ENCODE results near the gene RNF112.

The RNF112 gene, protein sequence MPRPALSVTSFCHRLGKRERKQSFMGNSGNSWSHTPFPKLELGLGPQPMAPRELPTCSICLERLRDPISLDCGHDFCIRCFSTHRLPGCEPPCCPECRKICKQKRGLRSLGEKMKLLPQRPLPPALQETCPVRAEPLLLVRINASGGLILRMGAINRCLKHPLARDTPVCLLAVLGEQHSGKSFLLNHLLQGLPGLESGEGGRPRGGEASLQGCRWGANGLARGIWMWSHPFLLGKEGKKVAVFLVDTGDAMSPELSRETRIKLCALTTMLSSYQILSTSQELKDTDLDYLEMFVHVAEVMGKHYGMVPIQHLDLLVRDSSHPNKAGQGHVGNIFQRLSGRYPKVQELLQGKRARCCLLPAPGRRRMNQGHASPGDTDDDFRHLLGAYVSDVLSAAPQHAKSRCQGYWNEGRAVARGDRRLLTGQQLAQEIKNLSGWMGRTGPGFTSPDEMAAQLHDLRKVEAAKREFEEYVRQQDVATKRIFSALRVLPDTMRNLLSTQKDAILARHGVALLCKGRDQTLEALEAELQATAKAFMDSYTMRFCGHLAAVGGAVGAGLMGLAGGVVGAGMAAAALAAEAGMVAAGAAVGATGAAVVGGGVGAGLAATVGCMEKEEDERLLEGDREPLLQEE

DNA sequence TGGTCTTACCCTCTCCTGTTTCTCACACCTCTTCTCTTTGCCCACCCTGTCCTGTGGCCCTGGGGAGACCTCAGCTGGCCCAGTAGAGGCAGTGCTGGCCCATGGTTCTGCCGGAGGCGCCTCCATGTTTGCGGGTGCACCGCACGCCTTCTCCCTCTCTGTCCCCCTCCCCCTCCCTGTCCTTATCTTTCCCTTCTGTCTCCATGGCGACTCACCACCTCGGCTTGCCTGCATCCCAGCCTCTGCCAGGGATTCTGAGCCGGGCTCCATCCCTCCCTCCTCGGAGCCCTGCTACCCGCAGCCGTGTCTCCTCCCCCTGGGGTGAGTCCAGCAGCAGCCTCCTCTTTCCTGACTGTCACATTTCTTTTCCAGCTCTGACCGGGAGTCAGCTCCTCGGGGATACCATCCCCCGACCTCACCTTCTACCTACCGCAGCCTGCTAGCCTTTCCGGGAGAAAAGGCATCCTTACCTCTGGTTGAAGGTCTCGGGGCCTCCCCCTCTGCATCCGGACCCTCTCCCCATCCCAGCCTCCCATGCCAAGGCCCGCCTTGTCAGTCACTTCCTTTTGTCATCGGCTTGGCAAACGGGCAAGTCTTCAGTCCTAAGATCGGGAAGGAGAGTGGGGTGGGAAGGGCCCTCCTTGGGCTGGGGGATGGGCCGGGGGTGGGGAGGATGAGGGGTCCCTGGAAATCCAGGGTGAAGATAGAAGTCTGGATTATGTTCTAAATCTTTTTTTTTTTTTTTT is at the start of gene RNF112:
Gene RNF112 (plus strand): TSS at position 358 of the 746 bp plus-strand sequence. CDS start 177 bp downstream, at position 535.
- DNase-seq (ENCODE audit: low read depth): no peak

DNA sequence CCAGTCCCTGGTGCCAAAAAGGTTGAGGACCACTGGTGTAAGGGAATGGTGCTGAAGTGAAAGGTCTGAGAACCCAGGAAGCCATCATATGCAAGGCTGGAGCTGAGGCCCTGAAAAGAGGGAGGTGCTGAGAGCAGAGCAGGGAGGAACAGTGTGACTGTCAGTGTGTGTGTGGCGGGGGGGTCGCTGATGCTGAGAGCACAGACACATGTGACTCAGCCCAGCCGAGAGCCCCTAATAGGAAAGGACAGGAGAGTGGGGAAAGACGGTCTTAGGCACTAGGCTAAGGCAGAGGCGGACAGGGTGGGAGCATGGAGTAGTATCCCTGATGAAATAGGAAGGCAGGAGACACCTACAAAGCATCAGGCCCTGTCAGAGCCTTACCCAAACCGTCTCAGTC is 49.7 kb upstream of the RNF112 start:
- no peak for DNase-seq (ENCODE audit: low read depth)

DNA sequence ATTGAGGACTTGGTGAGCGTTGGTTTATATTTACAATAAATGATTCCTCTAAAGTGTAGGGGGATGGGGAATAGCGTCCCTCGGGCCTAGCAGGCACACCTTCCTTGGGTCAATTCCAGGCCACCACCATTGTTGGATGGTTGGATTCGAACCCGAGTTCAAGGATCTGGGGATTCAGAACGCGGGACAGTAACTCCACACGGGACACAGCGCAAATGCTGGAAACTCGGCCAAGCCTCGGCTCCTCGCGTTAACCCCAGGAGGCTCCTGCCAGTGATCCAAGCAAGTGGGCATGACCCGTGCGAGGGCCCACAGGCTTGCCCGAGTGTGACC is 49.1 kb upstream of the RNF112 start:
- DNase-seq (ENCODE audit: low read depth): no peak

DNA sequence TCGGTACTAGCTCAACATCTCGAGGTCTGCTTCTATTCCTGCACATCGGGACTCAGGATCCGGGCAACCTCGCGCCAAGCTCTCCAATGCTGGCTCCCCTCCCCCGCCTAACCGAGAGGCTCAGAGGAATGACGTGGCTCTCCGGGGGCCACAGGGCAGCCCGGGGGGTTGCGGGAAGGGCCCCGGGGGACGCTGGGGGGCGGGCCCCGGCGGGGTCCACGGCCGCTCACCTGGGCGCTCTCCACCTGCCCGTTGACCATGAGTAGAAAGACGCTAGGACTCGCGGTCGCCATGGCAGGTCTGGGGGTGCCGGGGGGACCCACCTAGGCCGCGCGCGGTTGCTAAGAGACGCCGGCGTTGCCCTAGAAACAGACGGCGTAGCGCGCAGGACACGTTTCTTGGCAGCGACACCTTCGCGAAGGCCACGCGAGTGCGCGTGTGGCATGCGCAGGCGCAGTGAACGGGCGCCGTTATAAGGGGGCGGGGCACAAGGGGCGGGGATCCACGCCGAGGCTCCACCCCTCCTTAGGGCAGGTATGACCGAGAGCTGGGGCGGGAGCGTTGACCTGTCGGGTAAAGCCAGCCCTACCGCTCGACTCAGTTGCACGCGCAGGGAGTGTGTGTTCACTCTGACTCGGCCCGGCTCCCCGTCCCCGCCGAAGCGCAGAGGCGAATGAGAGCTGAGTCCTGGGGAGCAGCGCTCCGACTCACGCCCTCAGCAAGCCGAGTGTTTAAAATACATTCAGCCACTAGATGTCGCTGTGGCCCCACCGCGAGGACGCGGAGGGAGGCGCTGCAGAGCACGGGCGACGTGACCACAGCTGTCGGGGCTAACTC is 48.5 kb upstream of the RNF112 start, which contains the start of gene B9D1:
Gene B9D1 (minus strand): TSS at position 447 of the 837 bp plus-strand sequence. CDS start 154 bp downstream, at position 293.
- DNase-seq (ENCODE audit: low read depth): peak; percentile 92

DNA sequence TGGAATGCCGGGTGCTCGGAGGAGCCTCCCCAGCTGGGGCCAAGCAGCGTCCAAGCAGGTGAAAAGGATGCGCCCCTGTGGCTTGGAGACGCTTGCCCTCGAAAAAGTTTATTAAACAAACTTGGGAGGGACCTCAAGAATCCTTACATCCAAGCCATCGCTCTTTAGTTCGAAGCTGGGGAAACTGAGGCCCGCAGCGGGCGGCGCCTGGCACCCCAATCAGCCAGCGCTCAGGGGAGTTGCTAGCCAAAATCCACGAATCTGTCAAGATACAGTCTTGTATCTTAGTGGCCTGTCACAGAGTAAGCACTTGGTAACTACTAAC is 48.0 kb upstream of the RNF112 start:
- no peak for DNase-seq (ENCODE audit: low read depth)

DNA sequence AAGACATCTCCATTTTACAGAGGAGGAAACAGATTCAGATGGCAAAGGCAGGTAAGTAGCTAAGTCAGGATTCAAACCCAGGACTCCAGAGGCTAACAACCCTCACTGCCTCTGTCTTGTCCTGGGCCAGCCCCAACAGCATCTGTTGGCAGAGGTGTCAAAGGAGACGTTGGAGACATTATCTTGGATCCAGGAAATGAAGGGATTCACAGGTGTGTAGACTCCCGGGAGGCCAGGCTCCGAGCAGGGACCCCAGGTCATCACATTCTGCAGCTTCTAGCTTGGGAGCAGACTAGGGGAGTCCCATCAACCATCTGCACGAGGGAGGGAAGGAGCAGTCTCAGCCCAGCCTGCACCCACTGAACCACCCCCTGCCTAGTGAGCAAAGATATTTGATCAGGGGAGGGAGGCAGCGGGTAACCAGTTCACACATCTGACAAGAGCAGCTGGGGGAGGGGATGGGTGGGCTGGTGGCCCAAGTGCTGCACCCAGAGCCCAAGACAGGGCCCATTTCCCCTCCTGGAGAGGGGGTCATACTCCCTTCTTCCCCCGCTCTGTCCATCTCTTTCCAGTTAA is 47.5 kb upstream of the RNF112 start:
- DNase-seq (ENCODE audit: low read depth): no peak

DNA sequence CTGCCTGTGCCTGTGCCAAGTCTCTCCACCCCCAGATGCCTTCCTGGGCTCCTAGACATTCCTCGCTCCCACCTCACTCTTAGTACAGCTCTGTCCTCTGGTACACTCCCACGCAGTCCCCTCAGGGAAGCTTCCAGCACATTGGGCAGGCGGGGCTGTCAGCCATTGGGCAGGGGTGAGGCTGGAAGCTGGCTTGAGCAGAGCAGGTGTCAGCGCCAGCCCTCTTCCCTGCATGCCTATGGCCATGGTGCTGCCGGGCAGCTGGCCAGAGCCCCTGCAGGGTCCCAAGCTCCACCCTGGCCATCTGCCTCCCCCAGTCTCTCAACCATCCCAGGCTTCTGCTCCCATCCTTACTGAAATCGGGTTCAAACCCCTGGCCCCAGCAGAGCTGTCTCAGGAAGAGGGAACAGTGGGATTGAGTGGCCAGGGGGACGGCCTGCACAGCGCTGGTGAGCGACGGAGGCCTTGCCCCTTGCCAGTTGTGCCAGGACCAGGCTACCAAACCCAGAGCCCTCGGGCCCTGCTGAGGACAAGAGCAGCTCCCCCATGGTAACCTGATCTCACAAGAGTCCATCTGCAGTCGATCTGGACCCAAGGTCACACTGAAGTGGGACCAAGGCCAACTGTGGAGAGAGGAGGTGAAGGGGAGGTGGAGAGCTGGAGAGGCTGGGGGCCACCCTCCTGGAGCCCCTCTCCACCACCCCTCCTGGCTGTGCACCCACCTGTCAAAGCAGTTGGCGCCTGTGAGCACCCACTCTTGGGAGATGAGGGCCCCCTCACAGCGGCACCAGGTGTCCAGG is 46.1 kb upstream of the RNF112 start:
- no peak for DNase-seq (ENCODE audit: low read depth)

DNA sequence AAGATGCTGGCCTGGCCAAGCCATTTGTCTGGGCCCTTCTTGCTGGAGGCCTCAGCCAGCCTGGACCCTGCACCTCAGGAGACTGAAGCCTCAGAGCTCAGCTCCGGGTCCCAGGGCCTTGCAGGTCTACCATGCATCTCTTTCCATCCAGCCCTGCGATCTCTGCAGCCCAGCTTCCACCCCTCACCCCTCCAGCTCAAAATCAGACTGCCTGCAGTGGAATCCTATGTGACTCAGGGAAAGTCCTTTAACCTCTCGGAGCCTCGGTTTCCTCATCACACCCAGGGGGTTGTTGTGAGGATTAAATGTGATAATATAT is 45.6 kb upstream of the RNF112 start:
- DNase-seq (ENCODE audit: low read depth): no peak

DNA sequence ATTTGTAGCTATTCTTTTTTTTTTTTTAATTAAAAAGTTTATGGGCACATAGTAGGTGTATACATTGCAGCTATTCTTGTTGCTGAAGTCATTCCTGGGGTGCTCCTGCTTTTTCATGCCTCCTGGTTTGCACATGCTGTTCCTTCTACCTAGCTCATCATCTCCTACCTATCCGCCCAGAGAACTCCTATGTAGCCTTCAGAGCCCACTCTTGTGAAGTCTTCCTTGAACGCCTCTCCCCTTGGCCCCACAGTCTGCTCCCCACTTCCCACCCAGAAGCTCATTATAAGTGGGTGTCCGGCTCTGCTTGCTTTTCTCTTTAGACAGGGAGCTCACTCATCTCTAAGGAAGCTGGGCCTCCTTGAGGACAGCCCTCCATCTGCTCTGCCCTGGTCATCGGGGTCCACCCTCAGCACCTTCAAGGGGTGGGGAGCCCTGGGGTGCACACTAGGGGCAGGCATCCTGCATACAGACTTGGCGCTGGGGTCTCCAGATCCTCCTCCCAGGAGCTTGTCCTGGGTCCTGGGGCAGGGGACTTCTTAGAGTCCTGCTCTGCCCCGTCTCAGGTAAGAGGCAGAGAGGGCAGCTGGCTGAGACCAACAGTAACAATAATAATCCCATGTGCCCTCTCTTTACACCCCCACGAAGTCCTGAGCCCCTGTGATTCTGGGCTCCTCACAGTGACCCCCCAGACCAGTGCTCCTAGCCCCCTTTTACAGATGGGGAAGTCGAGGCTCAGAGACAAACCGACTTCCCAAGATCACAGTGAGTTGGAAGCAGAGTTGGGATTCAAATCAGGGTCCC is 45.0 kb upstream of the RNF112 start:
- no peak for DNase-seq (ENCODE audit: low read depth)

DNA sequence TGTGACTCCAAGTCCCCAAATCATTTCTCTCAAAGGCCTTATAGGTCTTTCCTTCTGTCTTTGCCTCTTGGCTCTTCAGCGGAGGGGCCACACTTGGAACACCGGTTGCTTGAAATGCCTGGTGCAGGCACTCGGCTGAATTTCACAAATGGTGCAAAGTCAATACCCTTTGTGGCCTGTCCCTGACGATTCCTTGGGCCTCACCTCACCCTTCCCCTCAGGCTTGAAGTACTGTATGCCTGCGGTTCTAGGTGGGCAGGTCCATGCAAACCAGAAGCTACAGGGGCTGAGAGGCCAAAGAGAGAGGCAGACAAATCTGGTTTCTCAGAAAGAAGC is 44.4 kb upstream of the RNF112 start:
- no peak for DNase-seq (ENCODE audit: low read depth)

DNA sequence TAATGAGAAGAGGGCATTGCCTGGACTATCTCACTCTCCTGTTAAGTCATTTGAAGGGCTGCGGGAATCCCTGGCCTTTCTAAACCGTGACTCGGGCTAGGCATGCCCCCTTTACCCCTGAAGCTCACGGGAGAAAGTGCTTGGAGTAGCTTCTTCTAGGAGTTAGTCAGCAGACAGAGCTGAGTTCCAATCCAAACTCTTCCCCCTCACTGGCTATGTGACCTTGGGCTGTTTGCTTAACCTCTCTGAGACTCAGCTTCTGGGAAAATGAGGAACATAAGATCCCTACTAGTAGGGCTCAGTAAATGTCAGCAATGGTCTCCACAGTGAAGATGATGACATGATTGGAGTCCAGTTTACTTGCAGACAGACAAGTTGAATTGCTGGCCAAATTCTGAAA is 42.8 kb upstream of the RNF112 start:
- no peak for DNase-seq (ENCODE audit: low read depth)

DNA sequence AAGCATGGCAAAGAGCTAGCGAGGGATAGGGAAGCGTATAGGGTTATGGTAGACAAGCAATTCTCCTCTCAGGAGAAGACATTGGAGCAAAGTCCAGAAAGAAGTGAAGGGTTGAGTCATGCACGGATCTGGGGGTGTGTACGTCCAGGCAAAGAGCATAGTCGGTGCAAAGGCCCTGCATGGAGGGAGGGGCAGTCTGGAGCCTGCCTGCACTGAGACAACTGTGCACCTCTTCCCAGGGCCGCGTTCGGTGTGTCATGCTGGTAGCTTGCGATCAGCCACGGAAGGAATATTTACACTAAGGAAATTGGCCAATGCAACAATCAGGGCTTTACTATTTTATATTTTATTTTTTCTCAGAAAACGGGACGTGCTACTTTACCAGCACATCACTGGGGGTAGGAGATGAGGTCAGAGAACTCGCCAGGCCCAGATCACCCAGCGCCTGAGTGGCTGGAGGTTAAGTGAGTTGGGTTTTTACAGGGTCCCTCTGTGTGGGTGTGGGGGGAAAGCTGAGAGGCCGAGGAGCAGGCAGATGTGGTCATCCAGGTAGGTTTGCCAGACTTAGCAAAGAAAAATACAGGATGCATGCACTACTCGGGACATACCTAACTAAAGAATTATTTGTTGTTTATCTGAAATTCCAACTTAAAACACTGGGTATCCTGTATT is 41.8 kb upstream of the RNF112 start:
- no peak for DNase-seq (ENCODE audit: low read depth)

DNA sequence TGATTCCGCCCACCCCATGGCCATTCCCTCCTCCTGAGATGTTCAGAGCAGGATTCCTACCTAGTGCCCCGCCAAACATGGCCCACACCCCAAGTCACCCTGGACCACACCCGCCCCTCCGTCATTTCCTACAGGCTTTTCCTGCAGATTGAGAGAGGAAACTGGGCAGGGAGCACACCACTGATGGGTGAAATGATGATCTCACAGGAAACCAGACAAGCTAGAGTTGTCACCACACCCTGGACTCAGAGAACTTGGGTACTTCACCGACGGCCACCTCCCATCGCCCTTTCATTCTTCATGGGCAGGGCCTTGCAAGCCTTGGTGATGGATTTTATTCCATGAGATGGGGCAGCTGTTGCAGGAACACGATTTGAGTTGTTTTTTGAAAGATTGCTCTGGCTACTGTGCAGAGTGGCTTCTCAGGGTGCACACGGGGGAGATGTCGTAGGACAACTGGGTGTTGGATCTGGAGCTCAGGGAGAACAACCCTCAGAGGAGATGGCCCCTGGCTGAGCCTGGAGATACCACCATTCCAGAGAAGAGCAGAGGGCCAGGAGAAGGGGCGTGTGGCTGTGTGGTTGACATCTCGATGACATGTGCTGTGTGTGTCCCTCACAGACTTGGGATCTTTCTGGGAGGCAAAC is 41.1 kb upstream of the RNF112 start:
- DNase-seq (ENCODE audit: low read depth): no peak

DNA sequence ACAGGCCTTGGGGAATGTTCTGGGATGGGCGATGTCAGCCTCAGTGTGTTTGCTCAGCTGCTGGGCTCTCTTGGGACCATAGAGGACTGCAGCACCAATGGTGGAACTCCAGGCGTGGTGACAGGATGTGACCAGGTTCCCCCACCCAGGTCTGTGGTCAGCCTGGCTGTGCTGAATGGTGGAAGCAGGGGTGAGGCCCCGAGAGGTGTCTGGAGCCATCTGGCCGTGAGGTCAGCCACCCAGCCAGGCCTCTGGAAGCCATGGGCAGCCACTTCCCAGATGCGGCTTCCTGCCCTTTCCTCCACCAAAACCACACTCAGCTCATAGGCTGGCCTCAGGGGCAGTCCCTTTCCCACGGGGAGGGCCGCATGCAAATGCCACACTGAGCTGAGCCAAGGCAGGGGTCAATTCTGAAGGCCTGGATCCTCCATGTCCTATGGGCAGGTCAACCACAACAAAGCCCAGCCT is 40.5 kb upstream of the RNF112 start:
- no peak for DNase-seq (ENCODE audit: low read depth)

DNA sequence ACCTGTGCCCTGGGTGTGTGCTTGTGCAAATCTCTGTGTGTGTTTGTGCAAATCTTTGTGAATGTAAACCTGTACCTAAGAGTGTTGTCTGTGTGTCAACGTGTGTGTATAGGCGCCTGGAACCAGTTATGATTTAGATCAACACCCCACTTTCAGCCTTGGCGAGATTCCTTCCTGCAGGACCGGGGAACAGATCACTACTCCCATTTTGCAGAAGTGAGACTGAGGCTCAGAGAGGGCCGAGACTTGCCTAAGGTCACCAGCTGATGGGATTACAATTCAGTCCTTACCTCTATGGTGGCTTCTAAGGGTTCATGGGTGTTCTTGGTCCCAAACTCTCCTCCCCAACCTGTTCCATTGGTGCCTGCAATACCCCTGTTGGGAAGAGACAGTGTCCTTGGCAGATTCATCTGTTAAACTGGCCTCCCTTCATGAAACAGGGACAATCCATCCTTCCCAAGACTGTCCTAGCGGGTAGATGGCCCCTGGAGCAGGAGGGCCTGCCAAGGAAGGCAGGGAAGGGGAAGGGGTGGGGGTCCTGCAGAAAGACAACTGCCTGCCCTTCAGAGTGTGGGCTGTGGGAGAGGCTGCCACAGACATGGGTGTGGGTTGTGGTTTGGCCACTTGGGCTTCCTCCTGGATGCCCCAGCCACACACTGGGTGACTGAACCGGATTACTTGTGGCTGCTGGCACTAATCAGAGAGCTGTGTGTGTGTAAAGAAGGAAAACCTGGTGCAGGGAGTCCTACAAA is 39.6 kb upstream of the RNF112 start:
- no peak for DNase-seq (ENCODE audit: low read depth)

DNA sequence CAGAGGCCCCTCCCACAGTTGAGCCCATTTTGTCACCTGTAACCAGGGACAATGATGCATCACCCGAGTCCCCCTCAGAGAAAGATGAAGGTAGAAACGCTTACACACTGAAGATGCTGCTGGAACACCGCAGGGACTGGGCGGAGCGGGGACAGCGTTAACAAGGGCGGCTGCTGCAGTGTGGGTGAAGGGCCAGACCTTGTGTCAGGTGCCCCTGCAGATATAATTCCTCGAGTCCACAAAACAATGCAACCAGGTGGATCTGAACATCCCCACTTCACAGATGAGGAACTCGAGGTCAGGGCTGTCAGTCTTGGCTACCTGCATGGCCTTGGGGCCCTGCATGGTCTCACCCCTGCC is 39.0 kb upstream of the RNF112 start:
- DNase-seq (ENCODE audit: low read depth): no peak

DNA sequence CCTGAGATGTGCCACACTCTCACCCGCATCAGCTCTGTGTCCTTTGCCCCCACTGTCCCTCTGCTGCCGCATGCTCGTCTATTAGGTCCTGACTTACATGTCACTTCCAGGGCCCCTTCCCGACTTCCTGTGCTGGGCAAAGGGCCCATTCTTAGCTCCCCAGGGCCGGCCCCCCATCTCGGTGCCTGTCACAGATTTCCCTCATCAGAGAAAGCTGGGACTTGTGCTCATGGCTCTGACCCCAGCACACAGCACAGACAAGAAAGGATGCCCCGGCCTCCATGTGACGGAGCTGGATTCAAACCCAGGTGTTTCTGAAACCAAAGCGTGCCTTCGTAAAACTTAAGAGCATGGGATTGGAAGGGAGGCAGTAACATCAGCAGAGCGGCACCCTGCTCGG is 38.6 kb upstream of the RNF112 start:
- DNase-seq (ENCODE audit: low read depth): no peak

DNA sequence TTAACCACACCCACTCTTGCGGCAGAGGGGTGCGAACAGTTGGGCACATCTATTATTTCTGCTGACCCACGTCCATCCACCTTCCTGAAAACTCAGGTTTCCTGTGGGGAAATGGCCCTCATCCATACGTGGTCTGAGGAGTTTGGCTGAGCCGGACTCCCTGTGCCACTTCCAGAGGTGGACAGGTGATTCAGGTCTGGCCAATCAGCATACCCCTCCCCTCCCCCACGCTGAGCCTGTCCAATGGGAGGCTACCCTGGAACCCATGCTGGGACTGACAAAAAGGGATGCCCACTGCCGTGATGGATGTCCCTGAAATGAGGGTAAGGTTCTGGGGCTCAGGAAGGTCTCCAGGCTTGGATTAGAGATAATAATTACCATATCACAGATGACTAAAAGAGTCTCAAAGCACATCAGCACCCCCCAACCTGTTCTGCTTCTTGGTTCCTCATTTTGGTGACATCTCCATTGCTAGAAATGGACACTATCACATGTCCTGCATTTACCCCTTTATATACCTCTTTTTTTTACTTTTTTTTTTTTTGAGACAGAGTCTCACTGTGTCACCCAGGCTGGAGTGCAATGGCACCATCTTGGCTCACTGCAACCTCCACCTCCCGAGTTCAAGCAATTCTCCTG is 38.0 kb upstream of the RNF112 start:
- DNase-seq (ENCODE audit: low read depth): no peak
